AG20443 (cell line): ENCODE results near the gene CGB2.
"Not testable (repeated sequence)": the region's sequence is repeated elsewhere in the genome, so short reads cannot be mapped to it uniquely, and the experiment has no call there.

ENCODE experiments used
- DNase-seq: peaks from one replicate; pipeline ENCODE4 v3.0.0; 2012; ENCODE audit warnings: low spot score, mixed read lengths

The CGB2 gene

DNA sequence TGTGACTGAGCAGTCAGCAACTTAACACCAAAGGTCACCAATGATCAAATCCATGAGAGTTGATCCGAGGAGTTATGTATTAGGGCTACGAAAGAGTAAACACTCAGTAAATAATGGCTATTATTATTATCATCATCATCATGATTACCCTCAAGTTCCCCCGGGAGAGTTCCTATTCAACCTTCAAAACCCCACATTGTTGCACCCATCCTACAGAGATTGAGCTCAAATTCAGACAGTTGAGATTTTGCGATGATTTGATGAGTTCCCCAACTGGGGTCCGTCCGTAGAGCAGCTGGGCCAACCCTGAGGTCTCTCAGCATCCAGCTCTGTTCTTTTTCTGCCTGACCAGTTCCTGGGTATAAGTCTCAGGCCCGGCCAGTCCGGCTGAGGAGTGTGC is 6.4 kb downstream of the CGB2 start:
- DNase-seq, result not testable (repeated sequence)

DNA sequence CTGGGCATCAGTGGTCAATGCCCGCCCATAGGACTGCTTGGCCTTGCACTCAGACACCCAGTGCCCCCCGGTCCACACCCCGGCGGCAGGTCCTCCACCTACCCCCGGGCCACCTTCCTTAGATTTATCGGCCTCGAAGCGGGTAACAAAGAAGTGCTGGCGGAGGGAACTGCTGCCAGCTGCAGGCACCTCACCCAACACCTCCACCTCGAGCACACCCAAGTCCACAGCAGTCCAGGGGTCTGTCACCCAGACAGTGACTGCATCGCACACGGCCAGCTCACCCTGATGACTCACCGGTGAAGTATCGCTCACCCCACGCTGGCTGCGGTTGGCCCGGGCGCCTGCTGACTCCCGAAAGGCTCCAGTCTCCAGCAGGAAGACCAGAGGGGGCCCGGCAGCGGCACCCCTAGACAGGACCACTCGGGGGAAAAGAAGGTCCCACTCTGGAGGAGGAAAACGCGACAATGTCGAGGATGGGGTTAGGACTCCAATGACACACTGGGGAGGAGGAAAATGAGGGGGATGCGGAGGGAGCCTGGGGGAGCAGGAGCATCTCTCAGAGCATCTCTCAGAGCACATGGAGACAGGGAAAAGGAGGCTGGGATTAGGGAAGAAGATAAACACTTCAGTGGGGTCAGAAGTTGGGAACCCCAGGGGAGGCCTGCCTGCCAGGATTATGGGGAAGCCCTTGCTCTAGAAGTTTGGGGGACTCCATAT is 7.0 kb downstream of the CGB2 start:
- DNase-seq, result peak; percentile 65

DNA sequence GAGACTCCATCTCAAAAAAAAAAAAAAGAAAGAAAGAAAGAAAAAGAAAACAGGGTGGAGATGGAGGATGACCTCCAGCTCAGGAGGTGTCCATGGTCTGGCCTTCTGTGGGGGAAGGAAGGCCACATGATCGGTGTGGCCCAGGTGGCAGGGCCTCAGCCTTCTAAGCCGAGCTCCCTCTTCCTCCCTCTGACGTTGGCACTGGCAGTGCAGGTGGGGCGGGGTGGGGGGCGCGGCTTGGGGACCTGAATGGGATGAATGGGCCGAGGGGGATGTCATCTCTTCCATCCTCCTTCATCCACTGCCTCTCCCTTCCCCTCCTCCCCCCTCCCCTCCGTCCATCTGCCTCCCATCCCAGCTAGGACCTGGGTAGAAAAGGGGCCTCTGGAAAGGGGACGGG is 8.0 kb downstream of the CGB2 start:
- not testable (repeated sequence) for DNase-seq

DNA sequence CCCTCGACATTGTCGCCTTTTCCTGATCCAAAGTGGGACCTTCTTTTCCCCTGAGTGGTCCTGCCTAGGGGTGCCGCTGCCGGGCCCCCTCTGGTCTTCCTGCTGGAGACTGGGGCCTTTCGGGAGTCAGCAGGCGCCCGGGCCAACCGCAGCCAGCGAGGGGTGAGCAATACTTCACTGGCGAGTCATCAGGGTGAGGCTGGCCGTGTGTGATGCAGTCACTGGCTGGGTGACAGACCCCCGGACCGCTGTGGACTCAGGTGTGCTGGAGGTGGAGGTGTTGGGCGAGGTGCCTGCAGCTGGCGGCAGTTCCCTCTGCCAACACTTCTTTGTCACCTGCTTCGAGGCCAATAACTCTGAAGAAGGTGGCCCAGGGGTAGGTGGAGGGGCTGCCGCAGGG is 10.5 kb downstream of the CGB2 start:
- peak; percentile 20 for DNase-seq

DNA sequence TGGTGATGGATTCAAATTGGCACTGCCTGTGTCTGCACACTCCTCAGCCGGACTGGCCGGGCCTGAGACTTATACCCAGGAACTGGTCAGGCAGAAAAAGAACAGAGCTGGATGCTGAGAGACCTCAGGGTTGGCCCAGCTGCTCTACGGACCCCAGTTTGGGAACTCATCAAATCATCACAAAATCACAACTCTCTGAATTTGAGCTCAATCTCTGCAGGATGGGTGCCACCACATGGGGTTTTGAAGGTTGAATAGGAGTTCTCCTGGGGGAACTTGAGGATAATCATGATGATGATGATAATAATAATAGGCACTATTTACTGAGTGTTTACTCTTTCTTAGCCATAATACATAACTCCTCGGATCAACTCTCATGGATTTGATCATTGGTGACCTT is 11.0 kb downstream of the CGB2 start:
- DNase-seq, result not testable (repeated sequence)

DNA sequence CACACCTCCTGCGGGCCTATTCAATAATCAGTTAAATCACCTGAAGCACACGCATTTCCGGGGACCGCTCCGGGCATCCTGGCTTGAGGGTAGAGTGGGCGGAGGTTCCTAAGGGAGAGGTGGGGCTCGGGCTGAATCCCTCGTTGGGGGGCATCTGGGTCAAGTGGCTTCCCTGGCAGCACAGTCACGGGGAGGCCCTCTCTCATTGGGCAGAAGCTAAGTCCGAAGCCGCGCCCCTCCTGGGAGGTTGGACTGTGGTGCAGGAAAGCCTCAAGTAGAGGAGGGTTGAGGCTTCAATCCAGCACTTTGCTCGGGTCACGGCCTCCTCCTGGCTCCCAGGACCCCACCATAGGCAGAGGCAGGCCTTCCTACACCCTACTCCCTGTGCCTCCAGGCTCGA is 11.9 kb downstream of the CGB2 start, which contains the start of gene CGB5:
CGB5 (plus strand) TSS at position 301 of the 400 bp plus-strand sequence. CDS start 362 bp downstream, outside the sequence.
- DNase-seq, result not testable (repeated sequence)

DNA sequence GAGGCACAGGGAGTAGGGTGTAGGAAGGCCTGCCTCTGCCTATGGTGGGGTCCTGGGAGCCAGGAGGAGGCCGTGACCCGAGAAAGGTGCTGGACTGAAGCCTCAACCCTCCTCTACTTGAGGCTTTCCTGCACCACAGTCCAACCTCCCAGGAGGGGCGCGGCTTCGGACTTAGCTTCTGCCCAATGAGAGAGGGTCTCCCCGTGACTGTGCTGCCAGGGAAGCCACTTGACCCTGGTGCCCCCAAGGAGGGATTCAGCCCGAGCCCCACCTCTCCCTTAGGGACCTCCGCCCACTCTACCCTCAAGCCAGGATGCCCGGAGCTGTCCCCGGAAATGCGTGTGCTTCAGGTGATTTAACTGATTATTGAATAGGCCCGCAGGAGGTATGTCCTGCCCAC is 17.3 kb downstream of the CGB2 start, which contains the start of gene CGB8:
CGB8 (minus strand) TSS at position 101 of the 400 bp plus-strand sequence. CDS start 372 bp downstream, outside the sequence.
- DNase-seq, result not testable (repeated sequence)

DNA sequence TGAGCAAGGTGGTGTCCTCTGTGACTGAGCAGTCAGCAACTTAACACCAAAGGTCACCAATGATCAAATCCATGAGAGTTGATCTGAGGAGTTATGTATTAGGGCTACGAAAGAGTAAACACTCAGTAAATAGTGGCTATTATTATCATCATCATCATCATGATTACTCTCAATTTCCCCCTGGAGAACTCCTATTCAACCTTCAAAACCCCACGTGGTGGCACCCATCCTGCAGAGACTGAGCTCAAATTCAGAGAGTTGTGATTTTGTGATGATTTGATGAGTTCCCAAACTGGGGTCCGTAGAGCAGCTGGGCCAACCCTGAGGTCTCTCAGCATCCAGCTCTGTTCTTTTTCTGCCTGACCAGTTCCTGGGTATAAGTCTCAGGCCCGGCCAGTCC is 18.1 kb downstream of the CGB2 start:
- DNase-seq, result not testable (repeated sequence)

DNA sequence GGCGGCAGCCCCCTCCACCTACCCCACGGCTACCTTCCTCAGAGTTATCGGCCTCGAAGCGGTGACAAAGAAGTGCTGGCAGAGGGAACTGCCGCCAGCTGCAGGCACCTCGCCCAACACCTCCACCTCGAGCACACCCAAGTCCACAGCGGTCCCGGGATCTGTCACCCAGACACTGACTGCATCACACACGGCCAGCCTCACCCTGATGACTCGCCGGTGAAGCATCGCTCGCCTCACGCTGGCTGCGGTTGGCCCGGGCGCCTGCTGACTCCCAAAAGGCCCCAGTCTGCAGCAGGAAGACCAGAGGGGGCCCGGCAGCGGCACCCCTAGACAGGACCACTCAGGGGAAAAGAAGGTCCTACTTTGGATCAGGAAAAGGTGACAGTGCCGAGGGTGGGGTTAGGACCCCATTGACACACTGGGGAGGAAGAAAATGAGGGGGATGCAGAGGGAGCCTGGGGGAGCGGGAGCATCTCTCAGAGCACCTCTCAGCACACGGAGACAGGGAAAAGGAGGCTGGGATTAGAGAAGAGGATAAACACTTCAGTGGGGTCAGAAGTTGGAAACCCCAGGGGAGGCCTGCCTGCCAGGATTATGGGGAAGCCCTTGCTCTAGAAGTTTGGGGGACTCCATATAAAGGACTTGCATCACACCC is 18.8 kb downstream of the CGB2 start:
- DNase-seq, result peak; percentile 72

DNA sequence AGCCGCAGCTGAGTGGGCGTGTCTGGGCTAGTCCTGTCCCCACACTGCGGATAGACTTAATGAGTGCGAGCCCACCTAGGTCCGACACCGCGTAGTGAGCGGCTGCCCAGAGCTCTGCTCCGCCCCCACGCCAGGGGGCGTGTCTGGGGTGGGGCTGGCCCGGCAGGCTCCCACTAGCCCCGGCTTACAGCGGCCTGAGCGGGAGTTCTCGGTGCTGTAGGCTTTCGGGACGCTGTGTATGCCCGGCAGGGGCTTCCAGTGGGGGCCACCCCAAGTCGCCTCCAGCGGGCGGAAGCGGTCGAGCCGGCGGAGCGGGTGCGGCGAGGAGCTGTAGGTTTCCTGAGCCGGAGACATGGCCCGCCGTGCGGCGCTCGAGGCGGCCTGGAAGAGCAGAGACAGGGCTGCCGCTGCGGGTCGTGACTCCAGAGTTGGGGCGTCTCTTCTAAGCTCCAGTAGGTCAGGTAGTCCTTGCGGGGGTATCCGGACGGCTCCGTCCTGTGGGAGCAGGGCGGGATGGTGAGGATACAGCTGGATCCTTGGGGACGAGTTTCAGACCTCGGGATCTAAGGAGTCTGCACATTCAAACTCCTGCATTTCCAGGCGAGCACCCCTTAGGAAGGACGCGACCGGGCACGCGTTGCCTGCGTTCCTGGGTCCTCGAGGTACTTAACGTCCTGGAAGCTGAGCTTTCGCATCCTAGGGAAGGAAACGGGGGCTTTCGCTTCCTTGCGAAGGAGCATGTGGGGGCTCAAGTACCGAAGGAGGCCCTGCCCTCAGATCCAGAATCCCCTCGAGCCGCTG is 24.6 kb downstream of the CGB2 start:
- DNase-seq, result peak; percentile 92

DNA sequence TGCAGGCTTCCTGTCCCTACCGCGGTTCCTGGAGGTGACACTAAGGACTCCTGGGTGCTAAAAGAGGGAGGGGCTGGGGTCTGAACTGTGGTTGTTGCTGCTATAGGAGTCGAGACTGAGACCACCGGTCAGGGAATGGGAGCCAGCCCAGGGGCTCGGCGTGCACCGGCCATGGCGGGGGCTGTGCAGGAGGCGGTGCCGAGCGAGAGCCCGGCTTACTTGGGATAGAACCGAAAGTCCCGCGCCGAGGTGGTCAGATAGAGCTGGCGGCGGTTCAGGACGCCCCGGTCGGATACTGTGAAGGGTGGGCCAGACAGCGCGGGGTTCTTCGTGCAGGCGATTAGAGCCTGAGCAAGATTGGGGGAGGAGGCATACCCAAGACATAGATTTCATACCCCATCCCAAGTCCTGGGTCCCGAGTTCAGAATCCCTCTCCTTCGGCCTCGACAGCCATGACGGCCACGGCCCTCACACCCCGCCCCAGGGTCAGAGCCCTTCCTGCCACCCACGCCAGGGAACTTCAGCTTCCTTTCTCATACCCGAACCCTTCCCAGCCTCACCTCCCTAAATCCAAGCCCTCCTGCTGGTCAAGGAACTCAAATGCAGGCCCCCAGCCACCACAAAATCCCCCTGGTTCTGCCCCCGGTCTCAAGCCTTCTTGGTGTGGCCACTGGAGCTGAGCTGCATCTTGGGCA is 25.4 kb downstream of the CGB2 start:
- not testable (repeated sequence) for DNase-seq

DNA sequence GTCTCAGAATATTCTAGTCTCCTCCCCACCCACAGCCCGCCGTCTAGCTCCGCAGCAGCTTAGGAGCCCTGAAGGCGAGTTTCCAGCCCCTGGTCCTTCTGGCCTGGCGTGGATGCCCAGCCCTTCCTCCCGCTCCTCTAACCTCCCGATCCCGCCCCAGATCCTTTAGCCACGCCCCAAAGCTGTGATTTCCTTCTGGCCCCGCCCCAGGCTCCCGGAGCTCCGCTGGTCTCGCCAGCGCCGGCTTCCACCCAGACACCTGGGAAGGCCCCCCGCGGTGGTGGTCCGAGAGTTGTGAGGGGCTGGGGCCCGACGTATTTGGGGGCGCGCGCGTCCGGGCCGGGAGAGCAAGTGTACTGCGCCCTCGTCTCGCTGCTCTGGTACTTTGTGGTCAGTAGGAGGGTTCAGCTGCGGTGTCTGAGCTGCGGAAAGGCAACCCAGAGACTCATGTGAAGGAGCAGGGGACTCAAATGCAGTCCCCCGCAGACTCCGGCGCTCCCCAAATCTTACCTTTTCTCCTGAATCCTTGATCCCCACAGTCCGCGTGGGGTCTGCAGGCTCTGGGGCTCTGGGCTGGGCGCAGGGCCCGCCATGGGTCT is 26.0 kb downstream of the CGB2 start, which contains the start of gene CGB7:
CGB7 (minus strand) TSS at position 114 of the 599 bp plus-strand sequence. CDS start 2,374 bp downstream, outside the sequence.
- peak; percentile 91 for DNase-seq

DNA sequence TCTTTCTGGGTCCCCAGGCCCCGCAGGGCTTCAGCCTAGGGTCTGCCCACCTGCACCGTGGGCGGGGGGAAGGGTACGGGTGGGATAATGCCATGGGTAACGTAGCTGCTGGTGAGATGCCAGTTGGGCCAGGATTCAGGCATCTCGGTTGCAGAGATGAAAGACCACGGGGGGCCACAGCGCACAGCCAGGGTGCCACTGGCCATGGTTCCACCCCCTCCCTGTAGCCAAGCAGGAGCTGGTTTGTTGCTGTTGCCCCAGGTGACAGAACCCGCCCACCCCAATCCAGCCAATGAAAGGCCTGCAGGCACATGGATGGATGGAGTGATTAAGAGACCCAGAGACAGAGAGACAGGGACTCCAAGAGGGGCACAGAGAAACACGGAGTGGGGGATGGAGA is 26.9 kb downstream of the CGB2 start:
- peak; percentile 64 for DNase-seq

DNA sequence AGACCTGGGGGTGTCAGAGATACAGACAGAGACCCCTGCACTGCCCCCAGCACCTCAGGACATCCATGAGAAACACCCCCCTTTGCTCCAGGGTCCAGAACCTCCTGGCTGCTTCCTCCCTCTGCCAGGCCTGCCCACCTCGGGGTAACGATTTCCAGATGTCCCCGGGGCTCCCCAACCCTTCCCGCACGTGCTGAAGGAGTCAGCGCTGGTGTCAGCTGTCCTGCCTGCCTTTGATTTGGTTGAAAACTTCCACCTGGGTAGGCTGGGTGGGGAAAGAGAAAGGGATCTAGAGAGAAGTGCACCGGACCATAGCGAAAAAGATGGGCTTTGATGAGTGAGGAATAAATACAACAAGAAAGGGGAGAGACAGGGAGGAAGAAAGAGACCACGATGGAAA is 27.4 kb downstream of the CGB2 start:
- DNase-seq, result peak; percentile 12

DNA sequence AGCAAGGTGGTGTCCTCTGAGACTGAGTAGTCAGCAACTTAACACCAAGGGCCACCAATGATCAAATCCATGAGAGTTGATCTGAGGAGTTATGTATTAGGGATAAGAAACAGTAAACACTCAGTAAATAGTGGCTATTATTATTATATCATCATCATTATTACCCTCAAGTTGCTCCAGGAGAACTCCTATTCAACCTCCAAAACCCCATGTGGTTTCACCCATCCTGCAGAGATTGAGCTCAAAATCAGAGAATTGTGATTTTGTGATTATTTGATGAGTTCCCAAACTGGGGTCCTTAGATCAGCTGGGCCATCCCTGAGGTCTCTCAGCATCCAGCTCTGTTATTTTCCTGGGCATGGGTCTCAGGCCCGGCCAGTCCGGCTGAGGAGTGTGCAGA is 29.3 kb downstream of the CGB2 start:
- no peak for DNase-seq

DNA sequence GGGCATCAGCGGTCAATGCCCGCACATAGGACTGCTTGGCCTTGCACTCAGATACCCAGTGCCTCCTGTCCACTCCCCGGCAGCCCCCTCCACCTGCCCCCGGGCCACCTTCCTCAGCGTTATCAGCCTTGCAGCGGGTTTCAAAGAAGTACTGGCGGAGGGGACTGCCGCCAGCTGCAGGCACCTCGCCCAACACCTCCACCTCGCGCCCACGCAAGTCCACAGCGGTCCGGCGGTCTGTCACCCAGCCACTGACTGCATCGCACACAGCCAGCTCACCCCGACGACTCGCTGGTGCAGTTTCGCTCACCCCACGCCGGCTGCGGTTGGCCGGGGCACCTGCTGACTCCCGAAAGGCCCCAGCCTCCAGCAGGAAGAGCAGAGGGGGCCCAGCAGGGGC is 29.8 kb downstream of the CGB2 start:
- DNase-seq, result no peak

DNA sequence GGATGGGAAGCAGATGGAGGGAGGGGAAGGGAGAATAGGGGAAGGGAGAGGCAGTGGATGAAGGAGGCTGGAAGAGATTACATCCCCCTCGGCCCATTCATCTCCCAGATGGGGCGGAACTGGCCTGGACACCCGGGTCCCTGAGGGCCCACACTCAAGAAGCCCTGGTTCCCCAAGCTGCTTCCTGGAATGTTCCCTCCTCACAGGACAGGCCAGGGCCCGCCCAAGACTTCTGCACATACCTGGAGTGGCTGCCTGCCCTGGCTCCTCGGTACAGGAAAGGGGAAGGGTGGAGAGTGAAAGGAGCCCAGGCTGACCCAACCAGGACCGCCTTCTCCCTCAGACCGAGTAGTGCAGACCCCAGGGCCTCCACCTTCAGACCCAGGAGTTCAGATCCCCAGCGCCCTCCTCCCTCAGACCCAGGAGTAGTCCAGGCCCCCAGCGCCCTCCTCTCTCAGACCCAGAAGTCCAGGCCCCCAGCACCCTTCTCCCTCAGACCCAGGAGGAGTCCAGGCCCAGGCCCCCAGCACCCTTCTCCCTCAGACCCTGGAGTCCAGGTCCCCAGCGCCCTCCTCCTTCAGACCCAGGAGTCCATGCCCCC is 32.4 kb downstream of the CGB2 start:
- no peak for DNase-seq

DNA sequence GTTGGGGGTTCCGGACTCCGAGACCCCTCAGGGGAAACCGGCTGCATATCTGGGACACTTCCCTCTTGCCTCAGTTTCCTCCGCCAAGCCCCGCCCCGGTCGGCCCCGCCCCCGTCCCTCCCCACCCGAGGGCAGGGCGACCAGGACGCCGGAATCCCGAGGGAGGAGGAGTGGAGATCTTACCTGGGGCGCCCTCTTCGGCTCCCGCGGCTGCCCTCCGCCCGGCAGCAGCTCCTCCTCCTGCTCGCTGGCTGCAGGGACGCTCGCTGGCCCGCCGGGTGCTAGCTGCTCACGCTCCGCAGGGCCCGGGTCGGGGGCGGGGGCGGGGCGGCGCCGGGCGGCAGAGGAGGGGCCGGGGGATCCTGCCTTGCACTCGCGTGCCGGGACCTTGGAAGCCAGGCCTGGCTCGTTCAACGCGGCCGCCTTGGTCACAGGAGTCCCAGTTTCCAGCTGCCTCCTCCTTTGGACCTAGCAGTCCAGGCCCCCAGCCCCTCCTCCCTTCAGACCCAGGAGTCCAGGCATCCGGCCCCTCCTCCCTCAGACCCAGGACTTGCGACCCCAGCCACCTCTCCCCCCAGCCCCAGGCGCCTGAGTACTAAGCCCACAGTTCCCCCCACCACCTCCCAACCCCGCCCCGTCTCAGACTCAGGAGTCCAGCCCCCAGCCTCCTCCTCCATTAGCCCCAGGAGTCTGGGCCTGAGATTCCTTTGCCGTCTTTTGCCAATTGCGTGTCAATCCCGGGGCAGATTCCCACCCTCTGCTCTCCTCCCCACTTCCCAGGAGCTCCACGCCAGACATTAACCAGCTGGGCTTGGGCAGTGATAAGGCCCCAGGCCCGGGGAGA is 33.3 kb downstream of the CGB2 start, which contains the start of gene NTF4:
NTF4 (minus strand) TSS at position 51 of the 844 bp plus-strand sequence. CDS start 2,821 bp downstream, outside the sequence.
- peak; percentile 59 for DNase-seq

DNA sequence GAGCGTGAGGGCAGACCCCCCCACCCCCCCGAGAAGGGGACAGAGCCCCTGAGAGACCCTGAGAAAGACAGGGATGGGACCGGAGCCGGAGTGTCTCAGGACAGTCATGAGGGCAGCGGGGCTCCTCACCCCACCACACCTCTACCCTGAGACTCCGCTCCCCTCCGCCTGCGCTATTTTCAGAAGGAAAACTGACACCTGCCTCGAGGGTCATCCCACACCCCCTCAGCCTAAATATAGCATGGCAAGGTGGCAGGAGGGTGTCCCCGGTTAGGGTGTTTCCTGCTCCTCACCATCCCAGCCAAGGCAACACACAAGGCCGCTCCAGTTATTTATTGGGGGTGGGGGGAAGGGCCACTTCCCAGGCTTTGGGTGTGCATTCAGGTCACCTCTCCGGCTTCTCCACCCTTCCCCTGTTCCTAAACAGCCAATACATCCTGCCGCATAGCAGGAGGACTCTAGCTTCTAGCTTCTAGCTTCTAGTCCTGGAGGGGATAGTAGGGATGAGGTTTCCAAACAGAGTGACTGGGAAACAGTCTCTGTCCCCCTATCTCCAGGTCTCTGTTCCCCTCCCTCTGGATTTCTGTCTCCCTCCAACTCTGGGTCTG is 34.3 kb downstream of the CGB2 start:
- no peak for DNase-seq
